ENCODE results near the gene LDLRAD4.

Gene LDLRAD4

GRCh38 chr18:13289481-13290205 is 71.1 kb downstream of the LDLRAD4 start:
- FAIRE-seq: no peak

GRCh38 chr18:13290856-13291271 is 72.3 kb downstream of the LDLRAD4 start:
- FAIRE-seq: no peak

DNA sequence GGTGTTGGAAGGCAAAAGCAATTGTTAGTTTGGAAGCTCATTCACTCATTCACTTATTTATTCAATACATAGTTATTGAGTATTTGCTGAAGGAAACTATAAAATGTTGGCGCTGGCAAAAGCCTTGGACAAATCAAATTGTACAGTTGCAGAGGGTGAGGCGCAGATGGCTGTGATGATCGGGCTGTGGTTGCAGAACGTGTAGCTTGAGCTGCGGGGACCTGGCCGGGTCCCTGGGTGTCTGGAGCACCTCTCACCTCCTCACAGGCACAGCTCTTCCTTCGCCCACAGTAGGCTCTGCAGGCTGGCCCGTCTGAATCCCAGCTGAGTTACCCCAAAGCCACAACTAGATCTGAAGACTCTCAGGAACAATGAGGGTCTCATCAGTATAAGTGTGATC is 72.7 kb downstream of the LDLRAD4 start:
- FAIRE-seq: no peak

- FAIRE-seq: no peak
Observed at GRCh38 chr18:13291745-13292447, 73.3 kb downstream of the LDLRAD4 start.

DNA sequence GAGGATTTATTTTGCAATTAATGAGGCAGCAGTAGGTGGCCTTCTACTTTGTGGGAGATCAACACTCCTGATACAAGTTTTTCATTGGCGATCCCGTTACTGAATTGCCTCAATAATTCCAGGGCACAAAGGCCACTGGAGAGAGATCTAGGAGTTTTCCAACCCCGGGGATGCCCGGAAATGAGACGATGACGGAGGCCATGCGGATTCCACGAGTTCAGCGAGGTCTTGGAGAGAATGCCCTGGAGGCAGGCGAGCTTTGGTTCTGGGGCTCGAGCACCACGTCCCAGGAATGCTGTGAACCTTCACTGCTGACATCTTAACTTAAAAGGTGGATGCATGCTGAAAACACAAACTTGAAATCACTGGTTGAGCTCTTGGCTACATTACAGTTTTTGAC is 74.2 kb downstream of the LDLRAD4 start:
- FAIRE-seq: no peak

GRCh38 chr18:13294309-13294708 is 75.7 kb downstream of the LDLRAD4 start:
- FAIRE-seq: no peak

- no peak for FAIRE-seq
Observed at GRCh38 chr18:13295894-13296293, 77.3 kb downstream of the LDLRAD4 start.

- no peak for FAIRE-seq
Observed at GRCh38 chr18:13296867-13297574, 78.5 kb downstream of the LDLRAD4 start.

GRCh38 chr18:13298262-13298661 is 79.7 kb downstream of the LDLRAD4 start:
- no peak for FAIRE-seq

GRCh38 chr18:13300029-13300428 is 81.5 kb downstream of the LDLRAD4 start:
- no peak for FAIRE-seq

DNA sequence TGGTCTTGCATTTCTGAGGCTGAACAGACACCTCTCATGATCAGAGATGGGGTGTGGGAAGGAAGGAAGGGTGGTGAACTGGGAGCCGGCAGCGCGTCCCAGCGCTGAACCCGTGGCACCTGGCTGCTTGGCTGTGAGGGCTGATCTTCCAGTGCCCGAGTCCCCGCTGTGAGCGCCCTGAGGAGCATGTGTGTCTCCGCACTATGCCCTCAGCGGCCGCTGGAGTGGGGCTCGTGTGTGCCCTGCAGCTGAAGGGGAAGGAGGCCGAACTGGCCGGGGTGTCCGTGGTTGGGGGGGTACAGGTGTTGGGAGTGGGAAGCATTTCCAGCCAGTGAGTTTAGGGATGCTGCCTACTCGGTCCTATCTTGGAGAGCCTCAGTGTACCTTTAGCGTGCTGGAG is 82.2 kb downstream of the LDLRAD4 start:
- no peak for FAIRE-seq

DNA sequence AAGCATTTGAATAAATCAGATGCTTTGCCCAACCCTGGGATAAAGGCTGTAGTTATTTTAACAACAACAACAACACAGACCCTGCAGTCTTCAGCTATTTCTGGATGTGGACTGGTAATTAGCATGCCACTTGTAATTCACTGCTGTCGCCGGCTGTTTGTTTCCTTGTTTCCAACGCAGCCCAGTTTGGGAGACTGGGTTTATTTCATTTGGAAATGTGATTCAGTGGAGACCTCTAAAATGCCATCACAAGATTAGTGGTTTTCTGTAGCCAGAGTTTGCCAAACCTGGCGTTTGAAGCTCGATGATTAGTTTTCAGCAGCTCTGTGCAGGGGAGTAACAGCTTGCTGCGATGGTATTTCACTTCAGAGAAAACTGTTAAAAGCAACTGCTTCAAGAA is 83.5 kb downstream of the LDLRAD4 start:
- FAIRE-seq: no peak

GRCh38 chr18:13302457-13303225 is 84.1 kb downstream of the LDLRAD4 start:
- no peak for FAIRE-seq

GRCh38 chr18:13303756-13304364 is 85.3 kb downstream of the LDLRAD4 start:
- no peak for FAIRE-seq

- no peak for FAIRE-seq
Observed at GRCh38 chr18:13305301-13305700, 86.7 kb downstream of the LDLRAD4 start.

GRCh38 chr18:13306583-13306982 is 88.0 kb downstream of the LDLRAD4 start:
- no peak for FAIRE-seq

DNA sequence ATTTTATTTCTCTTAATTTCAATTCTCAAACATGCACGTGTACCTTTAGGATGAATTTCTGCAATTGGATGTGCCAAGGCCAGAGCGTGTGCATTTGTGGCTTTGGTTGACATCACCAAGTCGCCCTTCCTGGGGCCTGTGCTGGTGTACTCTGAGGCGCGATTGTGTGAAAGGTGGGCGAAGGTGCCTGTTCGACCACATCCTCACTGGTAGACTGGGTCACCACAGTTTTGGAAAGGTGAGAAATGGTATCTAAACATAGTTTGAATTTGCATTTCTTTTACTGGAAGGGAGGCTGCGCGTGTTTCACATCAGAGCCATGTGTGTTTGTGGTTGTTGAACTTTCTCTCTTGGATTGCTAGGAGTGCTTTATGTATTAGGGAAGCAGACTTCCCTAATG is 89.8 kb downstream of the LDLRAD4 start:
- no peak for FAIRE-seq

- no peak for FAIRE-seq
Observed at GRCh38 chr18:13309031-13309747, 90.6 kb downstream of the LDLRAD4 start.

DNA sequence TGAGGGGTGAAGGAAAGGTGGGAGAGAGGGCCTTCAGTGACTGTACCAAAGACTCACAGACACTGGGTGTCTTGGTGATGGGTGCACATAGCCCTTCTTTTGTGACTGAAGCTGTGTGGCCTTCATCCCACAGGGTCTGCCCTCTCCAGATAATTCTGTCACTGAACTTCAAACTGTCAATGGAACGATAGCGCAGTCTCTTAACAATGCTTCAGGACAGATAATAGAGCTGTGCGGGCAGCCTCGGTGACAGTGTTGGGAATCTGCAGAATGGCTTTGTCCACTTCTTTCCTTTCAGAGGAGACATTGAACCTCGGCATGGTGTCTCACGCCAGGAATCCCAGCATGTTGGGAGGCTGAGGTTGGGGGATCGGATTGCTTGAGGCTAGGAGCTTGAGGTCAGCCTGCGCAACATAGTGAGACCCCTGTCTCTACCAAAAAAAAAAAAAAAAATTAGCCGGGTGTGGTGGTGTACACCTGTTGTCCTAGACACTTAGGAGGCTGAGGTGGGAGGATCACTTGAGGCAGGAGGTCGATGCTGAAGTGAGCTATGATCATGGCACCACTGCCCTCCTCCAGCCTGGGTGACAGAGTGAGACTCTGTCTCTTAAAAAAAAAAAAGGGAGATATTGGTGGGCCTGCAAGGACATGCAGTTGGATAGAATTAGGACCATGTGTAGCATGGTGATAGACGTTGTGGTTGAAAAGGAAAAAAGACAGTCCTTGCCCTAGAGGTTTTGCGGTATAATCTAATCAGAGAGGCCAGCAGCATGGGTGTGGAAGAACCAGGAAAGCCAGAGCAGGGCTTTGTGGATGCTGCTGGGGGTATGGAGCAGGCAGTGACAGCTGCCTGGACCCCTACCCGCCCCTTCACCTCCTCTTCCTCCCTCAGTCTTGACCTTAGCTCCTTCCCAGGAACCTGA is 91.4 kb downstream of the LDLRAD4 start:
- no peak for FAIRE-seq

DNA sequence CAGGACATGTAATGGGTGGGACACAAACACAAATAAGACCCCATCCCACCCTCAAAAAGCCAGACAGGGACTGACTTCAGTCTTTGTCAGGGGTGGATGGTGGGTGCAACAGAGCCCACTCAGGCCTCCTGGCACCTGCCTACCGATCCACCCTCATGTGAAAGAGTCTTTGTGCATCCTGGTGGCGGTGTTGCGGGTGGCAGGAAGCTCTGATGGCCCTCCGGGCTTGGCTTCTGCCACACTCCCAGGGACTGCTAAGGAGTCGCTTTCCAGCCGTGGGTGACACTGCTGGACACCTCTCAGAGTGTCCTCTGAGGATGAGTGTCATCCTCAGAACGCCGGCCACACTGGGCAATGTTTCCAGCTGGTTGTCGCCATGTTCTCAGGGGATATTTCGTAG is 92.6 kb downstream of the LDLRAD4 start:
- FAIRE-seq: no peak

DNA sequence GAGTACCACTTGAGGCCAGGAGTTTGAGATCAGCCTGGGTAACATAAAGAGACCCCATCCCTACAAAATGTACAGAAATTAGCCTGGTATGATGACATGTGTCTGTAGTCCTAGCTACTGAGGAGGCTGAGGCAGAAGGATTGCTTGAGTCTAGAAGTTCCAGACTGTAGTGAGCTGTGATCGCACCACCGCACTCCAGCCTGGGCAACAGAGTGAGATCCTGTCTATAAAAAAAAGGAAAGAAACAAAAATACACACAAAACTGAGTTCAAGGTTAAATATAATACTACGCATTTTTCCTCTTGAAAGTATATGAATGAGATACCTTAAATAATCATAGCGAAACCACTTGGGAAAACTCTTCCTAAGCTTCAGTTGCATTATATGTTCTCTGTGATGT is 94.0 kb downstream of the LDLRAD4 start:
- no peak for FAIRE-seq

Data from G401.6 (cell line).